HUES64 (cell line): ENCODE data around the gene LRRC23.
"Not testable (repeated sequence)": the region's sequence is repeated elsewhere in the genome, so short reads cannot be mapped to it uniquely, and the experiment has no call there.

Experiments
- H3K27ac ChIP-seq: 2 replicates; pipeline ENCODE4 v1.7.0; 2013; ENCODE audit warnings: low read depth, low read length, inconsistent platforms
- H3K27me3 ChIP-seq: 2 replicates; pipeline ENCODE4 v1.6.1; 2013; ENCODE audit warnings: mild to moderate bottlenecking, low read length; ENCODE audit not compliant: insufficient read depth
- H3K36me3 ChIP-seq: 2 replicates; pipeline ENCODE4 v1.6.1; 2013; ENCODE audit warnings: mild to moderate bottlenecking, low read length; ENCODE audit not compliant: insufficient read depth
- H3K4me1 ChIP-seq: 2 replicates; pipeline ENCODE4 v1.6.1; 2013; ENCODE audit warnings: mild to moderate bottlenecking, low read length, moderate library complexity; ENCODE audit not compliant: insufficient read depth
- H3K4me3 ChIP-seq: 2 replicates; pipeline ENCODE4 v1.5.1; 2013; ENCODE audit warnings: mild to moderate bottlenecking, low read length, moderate library complexity
- H3K9ac ChIP-seq: 2 replicates; pipeline ENCODE4 v1.6.1; 2013; ENCODE audit warnings: mild to moderate bottlenecking, low read depth, low read length
- H3K9me3 ChIP-seq: 2 replicates; pipeline ENCODE4 v1.6.1; 2013; ENCODE audit warnings: low read depth, low read length; ENCODE audit not compliant: insufficient read depth
- WGBS: fragments of 150-250, 120-280 bp; methylation state at CpG from one replicate; pipeline ENCODE4 v1.1.7; 2013; ENCODE audit warnings: missing lambda C conversion rate; 5-methylcytosine and 5-hydroxymethylcytosine counted together

Gene LRRC23

DNA sequence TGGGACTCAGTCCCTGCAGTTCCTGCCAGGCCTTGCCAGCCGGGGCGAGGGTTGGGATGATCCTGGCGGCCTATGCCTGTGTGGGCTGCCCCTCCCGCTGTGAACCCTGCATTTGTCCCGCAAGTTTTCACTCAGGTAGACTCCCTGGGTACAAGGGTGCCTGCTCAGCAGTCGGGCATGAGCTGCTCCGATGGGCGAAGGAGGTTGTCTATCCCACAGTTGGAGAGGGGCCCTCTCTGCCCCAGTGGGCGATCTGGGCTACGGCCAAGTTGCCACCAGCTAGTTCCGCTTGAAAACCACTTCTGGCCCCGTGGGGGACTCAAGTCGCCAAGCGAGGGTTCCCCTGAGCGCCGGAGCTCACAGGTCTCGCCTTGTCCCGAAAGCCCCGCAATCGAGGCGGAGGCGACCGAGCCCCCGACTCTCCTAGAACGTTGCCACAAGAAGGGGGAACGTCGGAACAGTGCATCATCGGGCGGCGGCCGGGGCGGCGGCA, 37.7 kb upstream of the LRRC23 start:
- peaks cover 28% of the 10 kb centered on the region; the same call in 1 of the 2 replicates for H3K4me1 ChIP-seq
- H3K9me3 ChIP-seq = no peaks in the 10 kb centered on the region
- 5% methylated on average over 33 of the region's 33 CpGs for whole genome bisulfite sequencing
- no peaks in the 10 kb centered on the region for H3K27me3 ChIP-seq
- peak overlapping the region; percentile 60 for H3K9ac ChIP-seq
- H3K4me3 ChIP-seq = peak overlapping the region; percentile 96
- H3K36me3 ChIP-seq = peaks cover 68% of the 10 kb centered on the region
- peak overlapping the region; percentile 66; the same call in 1 of the 2 replicates for H3K27ac ChIP-seq

- under 1% methylated on average over 86 of the region's 86 CpGs for WGBS
- H3K27ac ChIP-seq = peak within 1 kb of the TSS; percentile 93
Measured at GRCh38 chr12:6867413-6868210, 37.0 kb upstream of the LRRC23 start, which contains the start of gene TPI1. TSS of gene TPI1 (plus strand) at chr12:6867531. CDS start at chr12:6867567, 36 bp downstream.

GRCh38 chr12:6868211-6869048, 36.2 kb upstream of the LRRC23 start:
- H3K36me3 ChIP-seq = peaks cover 53% of the 10 kb centered on the region
- no peaks in the 10 kb centered on the region for H3K9me3 ChIP-seq
- H3K4me1 ChIP-seq = peaks cover 28% of the 10 kb centered on the region; the same call in 1 of the 2 replicates
- H3K9ac ChIP-seq = peak overlapping the region; percentile 98
- peak overlapping the region; percentile 93; the same call in 1 of the 2 replicates for H3K27ac ChIP-seq
- WGBS = 6% methylated on average over 22 of the region's 22 CpGs
- no peaks in the 10 kb centered on the region for H3K27me3 ChIP-seq
- peak overlapping the region; percentile 96 for H3K4me3 ChIP-seq

More at GRCh38 chr12:6867413-6868210, 37.0 kb upstream of the LRRC23 start, which contains the start of gene TPI1:
- peak within 1 kb of the TSS; percentile 98 for H3K9ac ChIP-seq
- H3K4me3 ChIP-seq = peak within 1 kb of the TSS; percentile 96
- H3K4me1 ChIP-seq = peaks cover 28% of the 10 kb centered on the region; the same call in 1 of the 2 replicates
- H3K36me3 ChIP-seq = peaks cover 61% of the 10 kb centered on the region
- H3K27me3 ChIP-seq = no peaks in the 10 kb centered on the region
- H3K9me3 ChIP-seq = no peaks in the 10 kb centered on the region

GRCh38 chr12:6869049-6870021, 35.3 kb upstream of the LRRC23 start:
- Histone ChIP-seq H3K27ac (peak overlapping the region; percentile 56; the same call in 1 of the 2 replicates), H3K4me3 (peak overlapping the region; percentile 96), H3K4me1 (peaks cover 28% of the 10 kb centered on the region; the same call in 1 of the 2 replicates), H3K9ac (peak overlapping the region; percentile 98; the same call in 1 of the 2 replicates), H3K9me3 (no peaks in the 10 kb centered on the region), H3K36me3 (peaks cover 44% of the 10 kb centered on the region), H3K27me3 (no peaks in the 10 kb centered on the region)
- 42% methylated on average over 12 of the region's 12 CpGs for WGBS

GRCh38 chr12:6870304-6870703, 34.3 kb upstream of the LRRC23 start:
- H3K4me3 ChIP-seq, H3K9me3 ChIP-seq, H3K9ac ChIP-seq, H3K27me3 ChIP-seq, H3K27ac ChIP-seq: not testable (repeated sequence)
- WGBS = 100% methylated on average over 2 of the region's 4 CpGs
- Histone ChIP-seq H3K4me1 (peaks cover 28% of the 10 kb centered on the region; the same call in 1 of the 2 replicates), H3K36me3 (peaks cover 37% of the 10 kb centered on the region)

DNA sequence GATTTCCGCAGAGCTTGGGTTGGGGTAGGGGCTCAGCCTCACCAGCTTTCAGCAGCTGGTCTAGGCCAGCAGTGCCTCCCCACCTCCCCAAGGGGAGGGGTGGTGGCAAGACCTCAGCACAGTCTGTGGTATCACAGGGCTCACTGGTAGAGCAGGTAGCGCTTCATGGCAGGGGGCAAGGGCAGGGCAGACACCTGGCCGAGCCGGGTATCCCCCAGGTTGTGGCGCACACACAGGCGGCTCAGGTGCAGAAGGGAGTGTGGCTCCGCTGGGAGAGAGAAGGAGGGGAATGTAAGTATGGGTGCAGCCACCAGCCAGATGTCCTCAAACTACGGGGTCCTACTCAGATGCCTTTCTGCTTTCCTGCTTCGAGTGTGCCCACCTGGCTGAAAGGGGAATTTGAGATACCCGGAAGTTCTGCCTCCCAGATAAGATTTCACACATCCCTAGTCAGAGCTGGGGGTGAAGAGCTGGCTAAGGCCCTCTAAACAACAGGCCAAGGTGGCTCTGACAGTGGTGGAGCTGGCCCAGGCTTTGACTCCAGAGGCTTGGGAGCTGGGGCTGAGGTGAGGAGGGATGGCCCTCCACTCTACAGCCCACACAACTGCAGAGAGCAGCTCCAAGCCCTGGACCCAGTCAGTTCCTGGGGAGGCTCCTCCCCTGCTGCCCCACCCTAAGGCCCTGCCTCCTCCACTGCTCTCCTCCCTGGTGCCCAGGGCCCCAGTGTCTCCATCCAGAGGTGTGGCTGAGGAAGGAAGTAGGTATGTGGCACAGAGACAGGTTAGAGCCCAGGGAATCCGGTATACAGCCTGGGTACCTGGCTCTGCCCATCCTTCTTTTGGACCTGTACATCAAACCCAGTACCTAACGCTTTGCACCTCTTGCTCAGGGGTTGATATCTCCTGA, 33.3 kb upstream of the LRRC23 start:
- peaks cover 34% of the 10 kb centered on the region for H3K36me3 ChIP-seq
- WGBS = 86% methylated on average over 12 of the region's 12 CpGs
- H3K9me3 ChIP-seq = no peaks in the 10 kb centered on the region
- peak overlapping the region; percentile 87; the same call in 1 of the 2 replicates for H3K27ac ChIP-seq
- peak overlapping the region; percentile 96 for H3K4me3 ChIP-seq
- peaks cover 22% of the 10 kb centered on the region; the same call in 1 of the 2 replicates for H3K4me1 ChIP-seq
- H3K9ac ChIP-seq = peak overlapping the region; percentile 35; the same call in 1 of the 2 replicates
- H3K27me3 ChIP-seq = no peaks in the 10 kb centered on the region

DNA sequence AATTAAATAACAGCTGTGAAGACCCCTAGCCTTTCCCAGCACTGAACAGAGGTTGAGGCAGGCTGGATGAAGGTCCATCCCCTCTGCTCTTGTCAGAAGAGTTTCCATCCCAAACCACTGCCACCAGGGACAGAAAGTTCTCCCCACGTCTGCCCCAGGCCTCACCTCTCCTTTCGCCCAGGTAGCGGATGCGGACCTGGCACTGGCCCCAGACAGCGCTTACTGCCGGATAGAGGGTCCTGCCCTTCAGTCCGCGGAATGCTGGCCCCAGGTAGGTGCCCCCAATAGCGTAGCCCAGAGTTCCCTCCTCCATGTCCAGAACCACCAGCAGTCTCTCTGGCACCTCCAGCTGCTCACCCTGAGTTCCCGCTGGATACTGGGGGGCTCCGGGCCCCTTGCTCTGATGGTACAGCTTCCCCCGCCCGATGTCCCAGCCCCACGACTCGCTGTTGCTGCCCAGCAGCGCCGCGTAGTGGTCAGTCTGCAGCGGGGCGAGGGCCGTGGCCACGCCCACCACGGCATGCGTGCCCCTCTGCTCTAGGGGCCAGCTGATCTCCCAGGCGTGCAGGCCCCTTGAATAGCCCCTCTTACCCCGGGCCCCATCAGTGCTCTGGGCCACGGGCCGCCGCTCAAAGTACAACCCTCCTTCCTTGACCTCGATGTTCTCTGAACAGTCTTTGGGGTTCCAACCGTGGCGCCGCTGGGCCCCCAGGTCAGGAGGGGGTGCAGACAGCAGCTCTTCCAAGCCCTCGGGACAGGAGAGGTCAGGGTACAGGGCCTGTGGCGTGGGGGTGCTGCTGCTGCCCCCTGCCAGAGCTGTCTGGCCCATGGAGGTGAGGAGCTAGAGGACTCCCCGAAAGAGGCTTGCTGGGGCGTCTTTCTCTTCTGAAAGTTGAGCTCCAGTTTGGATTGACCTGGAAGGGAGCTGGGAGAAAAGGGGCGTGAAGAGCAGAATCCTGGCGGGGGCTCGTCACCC, 32.3 kb upstream of the LRRC23 start:
- H3K9me3 ChIP-seq = no peaks in the 10 kb centered on the region
- H3K36me3 ChIP-seq = peaks cover 34% of the 10 kb centered on the region
- no peaks in the 10 kb centered on the region for H3K27me3 ChIP-seq
- peaks cover 18% of the 10 kb centered on the region; the same call in 1 of the 2 replicates for H3K4me1 ChIP-seq
- H3K27ac ChIP-seq = peak overlapping the region; percentile 87
- H3K4me3 ChIP-seq = peak overlapping the region; percentile 96
- H3K9ac ChIP-seq = peak overlapping the region; percentile 87
- 5% methylated on average over 40 of the region's 40 CpGs for WGBS

GRCh38 chr12:6873094-6874014, 31.3 kb upstream of the LRRC23 start, which contains the start of gene SPSB2:
TSS of gene SPSB2 (minus strand) at chr12:6873303. CDS start at chr12:6872901, 402 bp downstream.
- Histone ChIP-seq H3K4me3 (peak within 1 kb of the TSS; percentile 96), H3K9me3 (no peaks in the 10 kb centered on the region), H3K9ac (peak within 1 kb of the TSS; percentile 87), H3K36me3 (peaks cover 33% of the 10 kb centered on the region), H3K27ac (peak within 1 kb of the TSS; percentile 87), H3K27me3 (no peaks in the 10 kb centered on the region), H3K4me1 (peaks cover 18% of the 10 kb centered on the region; the same call in 1 of the 2 replicates)
- under 1% methylated on average over 66 of the region's 66 CpGs for WGBS
